ENCODE results near the gene TMEFF1. TPM values are rescaled to one million over a fixed set of nuclear protein-coding genes. Genes with fewer than 3 reads are reported as not detected.

The TMEFF1 gene
- total RNA-seq, 1 donor from 2014 or later: 9.1 TPM

GRCh38 chr9:100447041-100447440 is 25.9 kb upstream of the TMEFF1 start:
- no peak for DNase-seq (ENCODE audit: extremely low spot score, unreplicated experiment)
- Mint-ChIP-seq H3K9me3 (ENCODE audit: unreplicated experiment) (no peaks in the 10 kb centered on the region), H3K27me3 (ENCODE audit: unreplicated experiment) (no peaks in the 10 kb centered on the region), H3K36me3 (ENCODE audit: unreplicated experiment) (peaks cover 46% of the 10 kb centered on the region), H3K27ac (ENCODE audit: unreplicated experiment) (no peak overlapping the region), H3K4me3 (ENCODE audit: unreplicated experiment) (no peak overlapping the region), H3K4me1 (ENCODE audit: unreplicated experiment) (peaks cover 4% of the 10 kb centered on the region)
- no peak for TF ChIP-seq CTCF (IDR thresholded peaks at IDR 0.05)

- H3K36me3 Mint-ChIP-seq (ENCODE audit: unreplicated experiment): peaks cover 50% of the 10 kb centered on the region
- no peak for DNase-seq (ENCODE audit: extremely low spot score, unreplicated experiment)
- H3K27ac Mint-ChIP-seq (ENCODE audit: unreplicated experiment): no peak overlapping the region
- no peaks in the 10 kb centered on the region for H3K27me3 Mint-ChIP-seq (ENCODE audit: unreplicated experiment)
- H3K4me3 Mint-ChIP-seq (ENCODE audit: unreplicated experiment): no peak overlapping the region
- peaks cover 4% of the 10 kb centered on the region for H3K4me1 Mint-ChIP-seq (ENCODE audit: unreplicated experiment)
- no peaks in the 10 kb centered on the region for H3K9me3 Mint-ChIP-seq (ENCODE audit: unreplicated experiment)
- no peak for TF ChIP-seq CTCF (IDR thresholded peaks at IDR 0.05)
These were observed 24.7 kb upstream of the TMEFF1 start for GRCh38 chr9:100448266-100448665.

- no peak for TF ChIP-seq CTCF (IDR thresholded peaks at IDR 0.05)
- no peaks in the 10 kb centered on the region for H3K4me1 Mint-ChIP-seq (ENCODE audit: unreplicated experiment)
- no peaks in the 10 kb centered on the region for H3K9me3 Mint-ChIP-seq (ENCODE audit: unreplicated experiment)
- no peak overlapping the region for H3K4me3 Mint-ChIP-seq (ENCODE audit: unreplicated experiment)
- no peak for DNase-seq (ENCODE audit: extremely low spot score, unreplicated experiment)
- H3K27ac Mint-ChIP-seq (ENCODE audit: unreplicated experiment): no peak overlapping the region
- peaks cover 57% of the 10 kb centered on the region for H3K36me3 Mint-ChIP-seq (ENCODE audit: unreplicated experiment)
- no peaks in the 10 kb centered on the region for H3K27me3 Mint-ChIP-seq (ENCODE audit: unreplicated experiment)
These were observed 23.5 kb upstream of the TMEFF1 start for GRCh38 chr9:100449420-100449819.

- no peak for TF ChIP-seq CTCF (IDR thresholded peaks at IDR 0.05)
- Mint-ChIP-seq H3K9me3 (ENCODE audit: unreplicated experiment) (no peaks in the 10 kb centered on the region), H3K4me3 (ENCODE audit: unreplicated experiment) (no peak overlapping the region), H3K4me1 (ENCODE audit: unreplicated experiment) (no peaks in the 10 kb centered on the region), H3K27me3 (ENCODE audit: unreplicated experiment) (no peaks in the 10 kb centered on the region), H3K27ac (ENCODE audit: unreplicated experiment) (no peak overlapping the region), H3K36me3 (ENCODE audit: unreplicated experiment) (peaks cover 48% of the 10 kb centered on the region)
- no peak for DNase-seq (ENCODE audit: extremely low spot score, unreplicated experiment)
These were observed 20.1 kb upstream of the TMEFF1 start for GRCh38 chr9:100452894-100453293.

GRCh38 chr9:100455470-100455869 is 17.5 kb upstream of the TMEFF1 start:
- Mint-ChIP-seq H3K27me3 (ENCODE audit: unreplicated experiment) (no peaks in the 10 kb centered on the region), H3K4me3 (ENCODE audit: unreplicated experiment) (no peak overlapping the region), H3K9me3 (ENCODE audit: unreplicated experiment) (no peaks in the 10 kb centered on the region), H3K36me3 (ENCODE audit: unreplicated experiment) (peaks cover 38% of the 10 kb centered on the region), H3K4me1 (ENCODE audit: unreplicated experiment) (no peaks in the 10 kb centered on the region), H3K27ac (ENCODE audit: unreplicated experiment) (no peak overlapping the region)
- no peak for TF ChIP-seq CTCF (IDR thresholded peaks at IDR 0.05)
- DNase-seq (ENCODE audit: extremely low spot score, unreplicated experiment): no peak
